ENCODE data around the gene ZNF142.

- TF ChIP-seq, protein P1, sequence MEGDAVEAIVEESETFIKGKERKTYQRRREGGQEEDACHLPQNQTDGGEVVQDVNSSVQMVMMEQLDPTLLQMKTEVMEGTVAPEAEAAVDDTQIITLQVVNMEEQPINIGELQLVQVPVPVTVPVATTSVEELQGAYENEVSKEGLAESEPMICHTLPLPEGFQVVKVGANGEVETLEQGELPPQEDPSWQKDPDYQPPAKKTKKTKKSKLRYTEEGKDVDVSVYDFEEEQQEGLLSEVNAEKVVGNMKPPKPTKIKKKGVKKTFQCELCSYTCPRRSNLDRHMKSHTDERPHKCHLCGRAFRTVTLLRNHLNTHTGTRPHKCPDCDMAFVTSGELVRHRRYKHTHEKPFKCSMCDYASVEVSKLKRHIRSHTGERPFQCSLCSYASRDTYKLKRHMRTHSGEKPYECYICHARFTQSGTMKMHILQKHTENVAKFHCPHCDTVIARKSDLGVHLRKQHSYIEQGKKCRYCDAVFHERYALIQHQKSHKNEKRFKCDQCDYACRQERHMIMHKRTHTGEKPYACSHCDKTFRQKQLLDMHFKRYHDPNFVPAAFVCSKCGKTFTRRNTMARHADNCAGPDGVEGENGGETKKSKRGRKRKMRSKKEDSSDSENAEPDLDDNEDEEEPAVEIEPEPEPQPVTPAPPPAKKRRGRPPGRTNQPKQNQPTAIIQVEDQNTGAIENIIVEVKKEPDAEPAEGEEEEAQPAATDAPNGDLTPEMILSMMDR (IDR thresholded peaks at IDR 0.05): no peak
- TF ChIP-seq ZFX (IDR thresholded peaks at IDR 0.05; ENCODE audit: borderline replicate concordance): no peak
Observed at GRCh38 chr2:218708086-218708485, 48.7 kb upstream of the ZNF142 start.

All from 22Rv1 (cell line).